Measurements from ENCODE around the gene SHISA7. TPM values are rescaled to one million over a fixed set of nuclear protein-coding genes. Genes with fewer than 3 reads are reported as not detected.
A peak's percentile ranks its signal among the peaks of the same experiment; 100 is the strongest.

Gene SHISA7
- total RNA-seq, 1 experiment from 2014 or later: not detected

- Histone ChIP-seq H3K4me3 (ENCODE audit: low read length) (no peak overlapping the region), H3K4me2 (ENCODE audit: low read length) (no peak overlapping the region), H4K20me1 (ENCODE audit: low read length) (no peaks in the 10 kb centered on the region), H2AFZ (ENCODE audit: low read length) (peak overlapping the region; percentile 31; the same call in 1 of the 2 replicates), H3K4me1 (ENCODE audit: insufficient read depth, low read length) (peaks cover 18% of the 10 kb centered on the region), H3K79me2 (ENCODE audit: low read length) (peaks cover under 1% of the 10 kb centered on the region), H3K9me2 (replicated peaks; ENCODE audit: low read length) (no peaks in the 10 kb centered on the region), H3K27me3 (ENCODE audit: low read length) (no peaks in the 10 kb centered on the region), H3K9me3 (ENCODE audit: low read length) (no peaks in the 10 kb centered on the region), H3K9ac (ENCODE audit: low read length) (peak overlapping the region; percentile 2; the same call in 1 of the 2 replicates), H3F3A (ENCODE audit: low read length, unreplicated experiment) (no peaks in the 10 kb centered on the region), H3K36me3 (ENCODE audit: low read depth, low read length) (no peaks in the 10 kb centered on the region), H3K27ac (ENCODE audit: low read length) (no peak overlapping the region)
- DNase-seq: peak; percentile 86
- TF ChIP-seq EZH2 (IDR thresholded peaks at IDR 0.05; ENCODE audit: low read length, unreplicated experiment) (no peak), CTCF (conservative IDR thresholded peaks at IDR 0.05; ENCODE audit: low read depth, low read length) (no peak), EZH2phosphoT487 (IDR thresholded peaks at IDR 0.05; ENCODE audit: borderline replicate concordance, low read length) (no peak)
- peak; percentile 8; the same call in 1 of the 2 replicates for ATAC-seq
- intact Hi-C loops (cut with micrococcal nuclease): no loop called here
- CTCF ChIA-PET: no interaction called here
- POLR2A ChIA-PET (ENCODE audit: unreplicated experiment): no interaction called here
- BruUV-seq (replicated peaks): no TSS peak
Observed at GRCh38 chr19:55472463-55472862, 29.4 kb upstream of the SHISA7 start.

GRCh38 chr19:55471266-55471665, 28.2 kb upstream of the SHISA7 start:
- no peak overlapping the region for H3K4me3 ChIP-seq (ENCODE audit: low read length)
- CTCF ChIA-PET: interaction anchor here (0.6 kb wide), 1 partner anchor 912 kb away, joined by 3 read pairs; no protein-coding TSS in a partner anchor
- H3K4me1 ChIP-seq (ENCODE audit: insufficient read depth, low read length): peaks cover 17% of the 10 kb centered on the region
- POLR2A ChIA-PET (ENCODE audit: unreplicated experiment): no interaction called here
- H3K27ac ChIP-seq (ENCODE audit: low read length): no peak overlapping the region
- no peaks in the 10 kb centered on the region for H3F3A ChIP-seq (ENCODE audit: low read length, unreplicated experiment)
- ATAC-seq (no peak), DNase-seq (no peak)
- no peak for TF ChIP-seq CTCF (conservative IDR thresholded peaks at IDR 0.05; ENCODE audit: low read depth, low read length)
- TF ChIP-seq EZH2phosphoT487 (IDR thresholded peaks at IDR 0.05; ENCODE audit: borderline replicate concordance, low read length): no peak
- no peak for TF ChIP-seq EZH2 (IDR thresholded peaks at IDR 0.05; ENCODE audit: low read length, unreplicated experiment)
- intact Hi-C loops (cut with micrococcal nuclease): no loop called here
- no peak overlapping the region for H3K4me2 ChIP-seq (ENCODE audit: low read length)
- BruUV-seq (replicated peaks): no TSS peak
- H3K9ac ChIP-seq (ENCODE audit: low read length): no peak overlapping the region
- no peak overlapping the region for H2AFZ ChIP-seq (ENCODE audit: low read length)
- H3K9me3 ChIP-seq (ENCODE audit: low read length): no peaks in the 10 kb centered on the region
- H3K79me2 ChIP-seq (ENCODE audit: low read length): no peaks in the 10 kb centered on the region
- no peaks in the 10 kb centered on the region for H3K9me2 ChIP-seq (replicated peaks; ENCODE audit: low read length)
- H3K27me3 ChIP-seq (ENCODE audit: low read length): no peaks in the 10 kb centered on the region
- H4K20me1 ChIP-seq (ENCODE audit: low read length): no peaks in the 10 kb centered on the region
- no peaks in the 10 kb centered on the region for H3K36me3 ChIP-seq (ENCODE audit: low read depth, low read length)

GRCh38 chr19:55468054-55468393, 24.9 kb upstream of the SHISA7 start:
- Histone ChIP-seq H3K27me3 (ENCODE audit: low read length) (no peaks in the 10 kb centered on the region), H3K4me1 (ENCODE audit: insufficient read depth, low read length) (peaks cover 11% of the 10 kb centered on the region), H4K20me1 (ENCODE audit: low read length) (no peaks in the 10 kb centered on the region), H3K27ac (ENCODE audit: low read length) (no peak overlapping the region), H3K79me2 (ENCODE audit: low read length) (no peaks in the 10 kb centered on the region), H3K4me2 (ENCODE audit: low read length) (peak overlapping the region; percentile 73), H3K36me3 (ENCODE audit: low read depth, low read length) (no peaks in the 10 kb centered on the region), H3K9ac (ENCODE audit: low read length) (no peak overlapping the region), H3K9me2 (replicated peaks; ENCODE audit: low read length) (no peaks in the 10 kb centered on the region), H3K4me3 (ENCODE audit: low read length) (peak overlapping the region; percentile 20; the same call in 1 of the 2 replicates), H3K9me3 (ENCODE audit: low read length) (no peaks in the 10 kb centered on the region), H3F3A (ENCODE audit: low read length, unreplicated experiment) (no peaks in the 10 kb centered on the region), H2AFZ (ENCODE audit: low read length) (peak overlapping the region; percentile 75)
- TF ChIP-seq EZH2 (IDR thresholded peaks at IDR 0.05; ENCODE audit: low read length, unreplicated experiment): no peak
- TF ChIP-seq CTCF (conservative IDR thresholded peaks at IDR 0.05; ENCODE audit: low read depth, low read length): 0 out of 2 replicates have a peak, but pooled peaks have one; percentile 21
- TF ChIP-seq EZH2phosphoT487 (IDR thresholded peaks at IDR 0.05; ENCODE audit: borderline replicate concordance, low read length): no peak
- DNase-seq: no peak
- intact Hi-C loops (cut with micrococcal nuclease): loop anchor here (1.0 kb wide), 1 partner anchor 36 kb away; no protein-coding TSS in a partner anchor
- ChIA-PET CTCF (interaction anchor here (1.1 to 2.0 kb wide), 3 partner anchors 17 to 163 kb away, joined by 3 to 33 read pairs (median 7); partner anchors contain the start of gene NAT14), POLR2A (ENCODE audit: unreplicated experiment) (no interaction called here)
- BruUV-seq (replicated peaks): no TSS peak
- peak; percentile 52 for ATAC-seq
